H1 (cell line): ENCODE results near the gene MCEMP1.

Source experiments
- ATF3 ChIP-seq: IDR thresholded peaks from 2 replicates; pipeline ENCODE4 v1.6.1; 2011; ENCODE audit warnings: low read depth, mild to moderate bottlenecking, low read length; ENCODE audit not compliant: insufficient read depth
- CTCF ChIP-seq, 3 experiments: IDR thresholded peaks; 1 replicate in 2 of 3; 2 replicates in 1 of 3; pipeline versions ENCODE4 v1.5.1 to v1.6.1; 2011; ENCODE audit warnings: low read length in 3 of 3, mild to moderate bottlenecking in 3 of 3, inconsistent platforms in 2 of 3, low read depth in 1 of 3, moderate library complexity in 1 of 3; ENCODE audit not compliant: insufficient read depth in 1 of 3; ENCODE audit errors: control extremely low read depth in 1 of 3
- EZH2 ChIP-seq: fragments of 200-600 bp; sonication (generic); IDR thresholded peaks from 2 replicates; pipeline ENCODE4 v1.7.1; 2012; ENCODE audit warnings: low read depth, mild to moderate bottlenecking, moderate library complexity, low read length, inconsistent platforms; ENCODE audit not compliant: severe bottlenecking
- MAX ChIP-seq: IDR thresholded peaks from 2 replicates; pipeline ENCODE4 v1.6.1; 2012; ENCODE audit warnings: inconsistent platforms
- NANOG ChIP-seq: IDR thresholded peaks from 2 replicates; pipeline ENCODE4 v1.6.1; 2011; ENCODE audit warnings: low read length, low read depth, mild to moderate bottlenecking, inconsistent platforms; ENCODE audit not compliant: insufficient read depth, poor library complexity, severe bottlenecking
- POLR2AphosphoS5 ChIP-seq: IDR thresholded peaks from 2 replicates; pipeline ENCODE4 v1.6.1; 2011; ENCODE audit warnings: low read depth, low read length
- SUZ12 ChIP-seq: fragments of 200-600 bp; sonication (generic); IDR thresholded peaks from 2 replicates; pipeline ENCODE4 v1.6.1; 2012; ENCODE audit warnings: mild to moderate bottlenecking, inconsistent platforms, low read length, moderate library complexity, mixed read lengths
- TCF12 ChIP-seq: IDR thresholded peaks from 2 replicates; pipeline ENCODE4 v1.6.1; 2011; ENCODE audit warnings: low read depth, mild to moderate bottlenecking, low read length
- USF2 ChIP-seq: IDR thresholded peaks from 2 replicates; pipeline ENCODE4 v1.6.1; 2011; ENCODE audit warnings: low read length, improper control_type of control experiment

GRCh38 chr19:7635670-7636069, 41.2 kb upstream of the MCEMP1 start:
- no peak for TF ChIP-seq CTCF (IDR thresholded peaks at IDR 0.05; ENCODE audit: control extremely low read depth in 1 of 3, insufficient read depth in 1 of 3, low read depth in 1 of 3, low read length in 3 of 3)
- TF ChIP-seq EZH2: no peak
- TF ChIP-seq NANOG: no peak
- no peak for TF ChIP-seq ATF3
- TF ChIP-seq USF2: no peak
- no peak for TF ChIP-seq POLR2AphosphoS5
- no peak for TF ChIP-seq TCF12
- no peak for TF ChIP-seq SUZ12
- TF ChIP-seq MAX: no peak
